ENCODE measurements around the gene CDH1. TPM values are rescaled to one million over a fixed set of nuclear protein-coding genes. Genes with fewer than 3 reads are reported as not detected.

Gene CDH1
- total RNA-seq, 1 experiment from 2014 or later, result 65.8 TPM

DNA sequence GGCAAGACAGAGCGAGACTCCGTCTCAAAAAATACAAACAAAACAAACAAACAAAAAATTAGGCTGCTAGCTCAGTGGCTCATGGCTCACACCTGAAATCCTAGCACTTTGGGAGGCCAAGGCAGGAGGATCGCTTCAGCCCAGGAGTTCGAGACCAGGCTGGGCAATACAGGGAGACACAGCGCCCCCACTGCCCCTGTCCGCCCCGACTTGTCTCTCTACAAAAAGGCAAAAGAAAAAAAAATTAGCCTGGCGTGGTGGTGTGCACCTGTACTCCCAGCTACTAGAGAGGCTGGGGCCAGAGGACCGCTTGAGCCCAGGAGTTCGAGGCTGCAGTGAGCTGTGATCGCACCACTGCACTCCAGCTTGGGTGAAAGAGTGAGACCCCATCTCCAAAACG, 531 bp upstream of the CDH1 start:
- CTCF ChIA-PET, result no interaction called here
- no peak for ATAC-seq
- intact Hi-C loops (cut with micrococcal nuclease; ENCODE audit: unreplicated experiment), result no loop called here

DNA sequence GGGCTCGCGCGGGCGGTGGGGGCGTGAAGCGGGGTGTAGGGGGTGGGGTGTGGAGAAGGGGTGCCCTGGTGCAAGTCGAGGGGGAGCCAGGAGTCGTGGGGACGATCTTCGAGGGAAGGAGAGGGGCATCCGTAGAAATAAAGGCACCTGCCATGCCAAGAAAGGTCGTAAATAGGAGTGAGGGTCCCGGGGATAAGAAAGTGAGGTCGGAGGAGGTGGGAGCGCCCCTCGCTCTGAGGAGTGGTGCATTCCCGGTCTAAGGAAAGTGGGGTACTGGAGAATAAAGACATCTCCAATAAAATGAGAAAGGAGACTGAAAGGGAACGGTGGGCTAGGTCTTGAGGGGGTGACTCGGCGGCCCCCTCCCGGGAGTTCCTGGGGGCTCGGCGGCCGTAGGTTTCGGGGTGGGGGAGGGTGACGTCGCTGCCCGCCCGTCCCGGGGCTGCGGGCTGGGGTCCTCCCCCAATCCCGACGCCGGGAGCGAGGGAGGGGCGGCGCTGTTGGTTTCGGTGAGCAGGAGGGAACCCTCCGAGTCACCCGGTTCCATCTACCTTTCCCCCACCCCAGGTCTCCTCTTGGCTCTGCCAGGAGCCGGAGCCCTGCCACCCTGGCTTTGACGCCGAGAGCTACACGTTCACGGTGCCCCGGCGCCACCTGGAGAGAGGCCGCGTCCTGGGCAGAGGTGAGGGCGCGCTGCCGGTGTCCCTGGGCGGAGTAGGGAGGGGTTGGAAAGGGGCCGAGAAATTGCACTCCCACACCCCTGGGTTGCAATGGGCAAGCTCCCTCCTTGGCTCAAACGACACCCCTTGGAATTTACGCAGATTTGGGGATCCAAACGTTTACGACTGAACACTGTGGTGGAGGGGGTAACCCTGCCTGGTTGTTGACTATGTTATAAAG, 888 bp downstream of the CDH1 start:
- intact Hi-C loops (cut with micrococcal nuclease; ENCODE audit: unreplicated experiment), result no loop called here

More for the DNA sequence above, 531 bp upstream of the CDH1 start:
- Histone ChIP-seq H3K36me3 (ENCODE audit: control insufficient read depth, insufficient read depth, low read length) (no peaks in the 10 kb centered on the region; the same call in 1 of the 2 replicates), H3K27me3 (ENCODE audit: control insufficient read depth, insufficient read depth, low read length) (no peaks in the 10 kb centered on the region), H3K4me1 (ENCODE audit: control insufficient read depth, insufficient read depth, low read length) (peaks cover 14% of the 10 kb centered on the region), H3K4me3 (ENCODE audit: low read depth in 2 of 2, low read length in 2 of 2) (no peak overlapping the region), H3K27ac (ENCODE audit: low read length) (no peak overlapping the region), H3K9me3 (ENCODE audit: control insufficient read depth, insufficient read depth, low read depth, low read length) (no peaks in the 10 kb centered on the region)
- POLR2A ChIA-PET, result interaction anchor here (0.7 kb wide), 1 partner anchor 146 kb away, joined by 3 read pairs; no protein-coding TSS in a partner anchor
- in situ Hi-C loops (cut with HindIII; ENCODE audit: low pct_unique_long_range_greater_than_20kb, low sequenced_read_pairs), result no loop called here
- TF ChIP-seq, protein P1, sequence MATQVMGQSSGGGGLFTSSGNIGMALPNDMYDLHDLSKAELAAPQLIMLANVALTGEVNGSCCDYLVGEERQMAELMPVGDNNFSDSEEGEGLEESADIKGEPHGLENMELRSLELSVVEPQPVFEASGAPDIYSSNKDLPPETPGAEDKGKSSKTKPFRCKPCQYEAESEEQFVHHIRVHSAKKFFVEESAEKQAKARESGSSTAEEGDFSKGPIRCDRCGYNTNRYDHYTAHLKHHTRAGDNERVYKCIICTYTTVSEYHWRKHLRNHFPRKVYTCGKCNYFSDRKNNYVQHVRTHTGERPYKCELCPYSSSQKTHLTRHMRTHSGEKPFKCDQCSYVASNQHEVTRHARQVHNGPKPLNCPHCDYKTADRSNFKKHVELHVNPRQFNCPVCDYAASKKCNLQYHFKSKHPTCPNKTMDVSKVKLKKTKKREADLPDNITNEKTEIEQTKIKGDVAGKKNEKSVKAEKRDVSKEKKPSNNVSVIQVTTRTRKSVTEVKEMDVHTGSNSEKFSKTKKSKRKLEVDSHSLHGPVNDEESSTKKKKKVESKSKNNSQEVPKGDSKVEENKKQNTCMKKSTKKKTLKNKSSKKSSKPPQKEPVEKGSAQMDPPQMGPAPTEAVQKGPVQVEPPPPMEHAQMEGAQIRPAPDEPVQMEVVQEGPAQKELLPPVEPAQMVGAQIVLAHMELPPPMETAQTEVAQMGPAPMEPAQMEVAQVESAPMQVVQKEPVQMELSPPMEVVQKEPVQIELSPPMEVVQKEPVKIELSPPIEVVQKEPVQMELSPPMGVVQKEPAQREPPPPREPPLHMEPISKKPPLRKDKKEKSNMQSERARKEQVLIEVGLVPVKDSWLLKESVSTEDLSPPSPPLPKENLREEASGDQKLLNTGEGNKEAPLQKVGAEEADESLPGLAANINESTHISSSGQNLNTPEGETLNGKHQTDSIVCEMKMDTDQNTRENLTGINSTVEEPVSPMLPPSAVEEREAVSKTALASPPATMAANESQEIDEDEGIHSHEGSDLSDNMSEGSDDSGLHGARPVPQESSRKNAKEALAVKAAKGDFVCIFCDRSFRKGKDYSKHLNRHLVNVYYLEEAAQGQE (IDR thresholded peaks at IDR 0.05; ENCODE audit: insufficient read depth in 1 of 2, low read depth in 2 of 2, low read length in 1 of 2), result no peak
- TF ChIP-seq POLR2AphosphoS5 (IDR thresholded peaks at IDR 0.05; ENCODE audit: low read depth, low read length) (no peak), TCF7L2 (IDR thresholded peaks at IDR 0.05; ENCODE audit: low read depth, low read length) (no peak), SIN3A (IDR thresholded peaks at IDR 0.05; ENCODE audit: borderline replicate concordance, insufficient read depth, low read depth, low read length) (no peak)
- TF ChIP-seq, protein P2, sequence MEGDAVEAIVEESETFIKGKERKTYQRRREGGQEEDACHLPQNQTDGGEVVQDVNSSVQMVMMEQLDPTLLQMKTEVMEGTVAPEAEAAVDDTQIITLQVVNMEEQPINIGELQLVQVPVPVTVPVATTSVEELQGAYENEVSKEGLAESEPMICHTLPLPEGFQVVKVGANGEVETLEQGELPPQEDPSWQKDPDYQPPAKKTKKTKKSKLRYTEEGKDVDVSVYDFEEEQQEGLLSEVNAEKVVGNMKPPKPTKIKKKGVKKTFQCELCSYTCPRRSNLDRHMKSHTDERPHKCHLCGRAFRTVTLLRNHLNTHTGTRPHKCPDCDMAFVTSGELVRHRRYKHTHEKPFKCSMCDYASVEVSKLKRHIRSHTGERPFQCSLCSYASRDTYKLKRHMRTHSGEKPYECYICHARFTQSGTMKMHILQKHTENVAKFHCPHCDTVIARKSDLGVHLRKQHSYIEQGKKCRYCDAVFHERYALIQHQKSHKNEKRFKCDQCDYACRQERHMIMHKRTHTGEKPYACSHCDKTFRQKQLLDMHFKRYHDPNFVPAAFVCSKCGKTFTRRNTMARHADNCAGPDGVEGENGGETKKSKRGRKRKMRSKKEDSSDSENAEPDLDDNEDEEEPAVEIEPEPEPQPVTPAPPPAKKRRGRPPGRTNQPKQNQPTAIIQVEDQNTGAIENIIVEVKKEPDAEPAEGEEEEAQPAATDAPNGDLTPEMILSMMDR (IDR thresholded peaks at IDR 0.05), result no peak
- DNase-seq (ENCODE audit: low read depth, low spot score), result no peak
- no TSS peak for BruUV-seq (replicated peaks)

More for the DNA sequence above, 888 bp downstream of the CDH1 start:
- no TSS peak for BruUV-seq (replicated peaks)
- peaks cover 14% of the 10 kb centered on the region for H3K4me1 ChIP-seq (ENCODE audit: control insufficient read depth, insufficient read depth, low read length)
- no peaks in the 10 kb centered on the region for H3K27me3 ChIP-seq (ENCODE audit: control insufficient read depth, insufficient read depth, low read length)
- H3K36me3 ChIP-seq (ENCODE audit: control insufficient read depth, insufficient read depth, low read length), result no peaks in the 10 kb centered on the region; the same call in 1 of the 2 replicates
- no peak for TF ChIP-seq POLR2AphosphoS5 (IDR thresholded peaks at IDR 0.05; ENCODE audit: low read depth, low read length)
- TF ChIP-seq, protein P2 (IDR thresholded peaks at IDR 0.05), result no peak; the same call in 1 of the 2 replicates
- TF ChIP-seq TCF7L2 (IDR thresholded peaks at IDR 0.05; ENCODE audit: low read depth, low read length), result no peak
- TF ChIP-seq, protein P1 (IDR thresholded peaks at IDR 0.05; ENCODE audit: insufficient read depth in 1 of 2, low read depth in 2 of 2, low read length in 1 of 2), result no peak
- TF ChIP-seq SIN3A (IDR thresholded peaks at IDR 0.05; ENCODE audit: borderline replicate concordance, insufficient read depth, low read depth, low read length), result no peak
- H3K27ac ChIP-seq (ENCODE audit: low read length), result peak overlapping the region; percentile 61
- POLR2A ChIA-PET, result no interaction called here
- ATAC-seq (peak; percentile 79), DNase-seq (ENCODE audit: low read depth, low spot score) (no peak)
- H3K9me3 ChIP-seq (ENCODE audit: control insufficient read depth, insufficient read depth, low read depth, low read length), result no peaks in the 10 kb centered on the region
- CTCF ChIA-PET, result no interaction called here
- peak overlapping the region; percentile 48 to 63 for H3K4me3 ChIP-seq (ENCODE audit: low read depth in 2 of 2, low read length in 2 of 2)
- in situ Hi-C loops (cut with HindIII; ENCODE audit: low pct_unique_long_range_greater_than_20kb, low sequenced_read_pairs), result no loop called here

Measured in Panc1 (cell line).